Heart right ventricle (tissue), 16 donors: ENCODE measurements around the gene SRSF2. TPM values are rescaled to one million over a fixed set of nuclear protein-coding genes. Genes with fewer than 3 reads are reported as not detected.
A peak's percentile ranks its signal among the peaks of the same experiment; 100 is the strongest.

Experiments used
- ATAC-seq, 8 donors: fragments of 200-7000 bp; cut with Tn5 transposase; one replicate each; pipeline ENCODE4 v1.9.1; 2020; ENCODE audit warnings: mild to moderate bottlenecking in 8 of 8, moderate library complexity in 8 of 8, moderate number of reproducible peaks in 1 of 8
- DNase-seq, 2 donors: peaks; one replicate each; pipeline ENCODE4 v3.0.0-alpha.2; 2020
- H3K27ac ChIP-seq, 10 donors: fragments of 200-600 bp; sonication (generic) in 2 of 10; one replicate each; pipeline versions ENCODE4 v1.5.0 to v1.8.0; 2020 to 2022; ENCODE audit warnings: mild to moderate bottlenecking in 3 of 10
- H3K27me3 ChIP-seq, 7 donors: fragments of 200-600 bp; one replicate each; pipeline ENCODE4 v1.8.0; 2021 to 2022; ENCODE audit warnings: mild to moderate bottlenecking in 2 of 7
- H3K36me3 ChIP-seq, 9 donors: fragments of 200-600 bp; sonication (generic) in 1 of 9; one replicate each; pipeline versions ENCODE4 v1.5.0 to v1.8.0; 2020 to 2022; ENCODE audit warnings: mild to moderate bottlenecking in 2 of 9
- H3K4me1 ChIP-seq, 9 donors: fragments of 200-600 bp; sonication (generic) in 1 of 9; one replicate each; pipeline versions ENCODE4 v1.5.0 to v1.8.0; 2020 to 2022; ENCODE audit warnings: mild to moderate bottlenecking in 4 of 9
- H3K4me3 ChIP-seq, 10 donors: fragments of 200-600 bp; sonication (generic) in 2 of 10; one replicate each; pipeline versions ENCODE4 v1.5.0 to v1.8.0; 2020 to 2022; ENCODE audit warnings: mild to moderate bottlenecking in 7 of 10, moderate library complexity in 2 of 10
- H3K9me3 ChIP-seq, 11 donors: fragments of 200-600 bp in 10 of 11; sonication (generic) in 2 of 11; one replicate each; pipeline versions ENCODE4 v1.5.0 to v1.8.0; 2013 to 2022; ENCODE audit warnings: mild to moderate bottlenecking in 2 of 11, control low read depth in 1 of 11, moderate library complexity in 1 of 11
- WGBS, 2 donors: extraction: QIAGEN DNeasy Blood & Tissue Kit; methylation state at CpG; one replicate each; pipeline ENCODE4 v1.1.7; 2013; ENCODE audit warnings: inconsistent platforms in 1 of 2; 5-methylcytosine and 5-hydroxymethylcytosine counted together
- intact Hi-C, 10 donors: fragments of 100-400 bp; cut with DNase I; formaldehyde crosslinking; loops; one replicate each; pipeline versions ENCODE4 v1.11.1 to v1.14.2; 2022
- polyA plus RNA-seq, 2 donors: library from polyadenylated mRNA; stranded (reverse); fragments of 200-250 nt; gene quantifications; one replicate each; pipeline ENCODE4 v1.2.3, GENCODE V29; 2013
- total RNA-seq, 10 donors: library from RNA; stranded (reverse); fragmentation: NEBNext Ultra II Directional in 3 of 10; extraction: Animal tissue kit (Norgen Biotek cat#: 25700) in 3 of 10; gene quantifications; one replicate each; pipeline versions ENCODE4 v1.2.1 to v1.2.4, GENCODE V29; 2021 to 2023
- TF ChIP-seq, protein P1 (sequence below), 9 donors: fragments of 200-600 bp; sonication (generic) in 2 of 9; IDR thresholded peaks; one replicate each; pipeline versions ENCODE4 v1.5.0 to v1.8.0; 2021 to 2022; ENCODE audit warnings: antibody characterized with exemption in 9 of 9, mild to moderate bottlenecking in 5 of 9, moderate library complexity in 1 of 9
- donor health status: Arrhythmogenic right ventricular cardiomyopathy.
- donor health status: ischemic (EF 13 %, LVEDD 7.1; RV severe dilation, severe dysfunction).
- donor health status: healthy with polysubstance abuse.
- donor health status: DM: no; HTN: yes; CAD: no.
- donor health status: DM: no; HTN: no; CAD: no.
- donor health status: ischemic (EF 25% LVEDD 6.9; RV normal size, moderate dysfunction).
- donor health status: ischemic (EF 25% LVEDD 5.7; RV mildly dilated, moderate dysfunction).
- donor health status: healthy.
- donor health status: DM: yes; HTN: yes; CAD: no.
- donor health status: Ischemic cardiomyopathy.
- donor health status: ischemic (EF 35%, LVEDD 5.7; RV mildly dilated, moderate dysfunction).
- donor health status: nonischemic (EF 11% LVEDD 7.7; RV severe dilation, severe dysfunction).
- donor health status: DM: yes; HTN: yes; CAD: no.
- donor health status: PGD.
- donor health status: ischemic (EF 29% LVEDD 5.4; RV normal size, mild dysfunction).
- donor health status: nonischemic (EF 23%, LVEDD 6.1; RV moderate dilation, normal function).

SRSF2 gene
- total and polyA plus RNA-seq, 12 donors = 58.8 to 109 (median 79.8) TPM

DNA sequence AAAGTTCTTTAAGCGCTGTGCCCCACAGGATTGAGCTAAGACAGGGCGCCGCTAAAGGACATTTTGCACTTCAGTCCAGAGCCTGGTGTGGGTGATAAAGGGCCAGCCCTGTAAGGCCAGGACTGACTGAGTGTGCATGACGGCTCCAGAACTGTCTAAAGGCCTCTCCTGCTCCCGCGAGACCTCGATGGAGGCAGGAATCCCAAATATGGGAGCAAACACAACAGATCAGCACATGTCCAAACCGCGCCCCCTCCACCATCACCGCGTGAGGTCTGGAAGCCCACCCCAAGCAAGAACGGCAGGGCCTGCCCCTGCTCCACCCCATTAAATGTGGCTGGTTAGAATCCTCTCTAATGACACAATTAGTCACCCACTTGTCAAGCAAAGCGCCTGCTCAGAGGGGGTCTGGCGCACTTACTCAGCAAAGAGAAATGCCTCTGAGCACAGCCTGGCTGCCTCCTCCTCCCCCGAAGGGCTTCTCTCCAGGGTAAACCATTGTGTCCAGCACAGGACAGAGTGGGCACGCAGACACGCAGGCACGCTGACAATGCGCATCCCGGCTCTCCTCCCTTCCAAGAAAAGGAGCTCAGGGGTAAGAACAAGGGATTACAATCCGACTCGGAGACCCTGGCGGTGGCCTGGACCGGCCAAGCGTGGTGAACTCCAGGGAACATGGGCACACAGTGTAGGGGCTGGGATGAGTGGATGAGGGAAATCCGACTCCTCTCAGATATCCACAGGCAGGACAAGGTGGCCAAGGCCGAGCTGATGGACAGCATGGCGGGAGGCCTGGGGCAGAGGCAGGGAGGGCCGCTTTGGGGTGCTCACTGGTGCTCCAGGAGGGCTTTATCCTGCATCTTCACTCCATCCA is 27.8 kb downstream of the SRSF2 start:
- Histone ChIP-seq H3K36me3 (peaks cover 0 to 41% (median 6%) of the 10 kb centered on the region in 9 donors), H3K9me3 (no peaks in the 10 kb centered on the region), H3K4me1 (peaks cover 9 to 83% (median 58%) of the 10 kb centered on the region in 9 donors), H3K4me3 (peak overlapping the region; percentile 59 to 85 (median 79)), H3K27me3 (no peaks in the 10 kb centered on the region), H3K27ac (peak overlapping the region; percentile 89 to 98 (median 94))
- ATAC-seq (peak; percentile 77 to 90 (median 84)), DNase-seq (peak; percentile 82 to 91)
- intact Hi-C loops = loop anchor here in 3 of 10 donors (2.0 to 5.0 kb wide), 2 partner anchors 21 to 37 kb away; no protein-coding TSS in a partner anchor
- WGBS, 2 donors = 17 to 19% methylated on average over 29 of the region's 29 CpGs
- TF ChIP-seq, protein P1, sequence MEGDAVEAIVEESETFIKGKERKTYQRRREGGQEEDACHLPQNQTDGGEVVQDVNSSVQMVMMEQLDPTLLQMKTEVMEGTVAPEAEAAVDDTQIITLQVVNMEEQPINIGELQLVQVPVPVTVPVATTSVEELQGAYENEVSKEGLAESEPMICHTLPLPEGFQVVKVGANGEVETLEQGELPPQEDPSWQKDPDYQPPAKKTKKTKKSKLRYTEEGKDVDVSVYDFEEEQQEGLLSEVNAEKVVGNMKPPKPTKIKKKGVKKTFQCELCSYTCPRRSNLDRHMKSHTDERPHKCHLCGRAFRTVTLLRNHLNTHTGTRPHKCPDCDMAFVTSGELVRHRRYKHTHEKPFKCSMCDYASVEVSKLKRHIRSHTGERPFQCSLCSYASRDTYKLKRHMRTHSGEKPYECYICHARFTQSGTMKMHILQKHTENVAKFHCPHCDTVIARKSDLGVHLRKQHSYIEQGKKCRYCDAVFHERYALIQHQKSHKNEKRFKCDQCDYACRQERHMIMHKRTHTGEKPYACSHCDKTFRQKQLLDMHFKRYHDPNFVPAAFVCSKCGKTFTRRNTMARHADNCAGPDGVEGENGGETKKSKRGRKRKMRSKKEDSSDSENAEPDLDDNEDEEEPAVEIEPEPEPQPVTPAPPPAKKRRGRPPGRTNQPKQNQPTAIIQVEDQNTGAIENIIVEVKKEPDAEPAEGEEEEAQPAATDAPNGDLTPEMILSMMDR (IDR thresholded peaks at IDR 0.05) = no peak

DNA sequence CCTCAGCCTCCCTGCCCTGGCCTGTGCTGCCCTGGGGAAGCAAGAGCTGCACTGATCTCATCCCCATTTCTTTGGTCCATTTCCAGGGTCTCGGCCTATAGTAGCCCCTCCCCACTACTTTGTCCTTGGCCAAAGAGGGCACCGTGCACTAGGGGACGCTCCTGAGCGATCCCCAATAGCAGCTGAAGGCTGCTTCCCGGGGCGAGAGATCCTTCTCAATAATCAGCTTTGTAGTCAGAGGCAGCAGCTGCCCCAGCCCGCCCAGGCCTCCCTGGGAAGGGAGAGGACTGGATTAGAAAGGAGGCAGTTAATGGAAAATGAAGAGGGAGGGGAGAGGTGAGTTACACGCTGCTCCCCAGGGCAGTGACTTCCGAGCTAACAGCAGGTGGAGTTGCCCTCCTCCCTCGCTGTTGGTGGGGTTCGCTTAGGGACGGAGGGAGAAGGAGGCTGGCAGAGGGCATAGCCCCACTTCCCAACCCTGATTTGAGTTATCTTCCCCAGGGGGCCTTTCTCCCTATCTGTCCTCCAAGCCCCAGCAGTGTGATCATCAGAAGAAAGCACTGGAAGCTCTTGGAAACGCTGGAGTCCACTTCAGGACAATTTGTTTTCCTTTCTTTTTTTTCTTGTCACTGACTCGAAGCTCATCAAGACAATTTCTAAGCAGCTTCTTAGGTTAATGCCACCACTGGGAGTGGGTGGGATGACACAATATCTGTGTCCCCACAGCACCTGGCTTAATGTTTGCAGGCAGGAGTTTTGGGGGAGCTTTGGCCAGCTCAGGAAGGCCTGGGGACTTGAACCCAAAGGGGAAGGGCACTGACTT is 28.9 kb downstream of the SRSF2 start:
- Histone ChIP-seq H3K4me3 (peak overlapping the region in 9 of 10 donors; percentile 59 to 85 (median 79)), H3K36me3 (peaks cover 0 to 30% (median 0%) of the 10 kb centered on the region in 9 donors), H3K27me3 (no peaks in the 10 kb centered on the region), H3K9me3 (no peaks in the 10 kb centered on the region), H3K27ac (peak overlapping the region; percentile 89 to 98 (median 94)), H3K4me1 (peaks cover 9 to 84% (median 58%) of the 10 kb centered on the region in 9 donors)
- ATAC-seq (peak in 7 of 8 donors; percentile 4 to 28 (median 21)), DNase-seq (no peak)
- intact Hi-C loops = loop anchor here in 3 of 10 donors (2.0 to 5.0 kb wide), 2 partner anchors 19 to 36 kb away; no protein-coding TSS in a partner anchor
- 28 to 30% methylated on average over 14 of the region's 14 CpGs for whole genome bisulfite sequencing, 2 donors
- TF ChIP-seq, protein P1 (IDR thresholded peaks at IDR 0.05) = peak in 8 of 9 donors; percentile 6 to 61 (median 50)

DNA sequence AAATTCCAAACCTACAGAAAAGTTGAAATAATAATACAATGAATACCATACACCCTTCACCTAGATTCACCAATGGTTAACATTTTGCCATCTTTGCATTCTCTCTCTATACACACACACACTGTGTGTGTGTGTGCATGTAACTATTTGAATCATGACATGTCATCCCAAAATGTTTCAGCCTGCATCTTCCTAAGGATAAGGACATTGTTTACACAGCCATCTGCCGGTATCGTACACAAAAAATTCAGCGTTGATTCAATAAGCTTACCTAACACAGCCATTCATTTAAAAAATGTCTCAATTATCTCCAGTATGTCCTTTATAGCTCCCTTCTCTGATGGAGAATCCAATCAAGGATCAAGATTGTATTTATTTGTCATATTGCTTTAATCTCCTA is 30.3 kb downstream of the SRSF2 start:
- Histone ChIP-seq H3K27ac (peak overlapping the region in 5 of 10 donors; percentile 91 to 98 (median 98)), H3K9me3 (no peaks in the 10 kb centered on the region), H3K36me3 (peaks cover 0 to 22% (median 0%) of the 10 kb centered on the region in 9 donors), H3K4me1 (peaks cover 16 to 85% (median 60%) of the 10 kb centered on the region in 9 donors), H3K27me3 (no peaks in the 10 kb centered on the region), H3K4me3 (peak overlapping the region in 1 of 10 donors; percentile 1)
- intact Hi-C loops = loop anchor here in 2 of 10 donors (5.0 kb wide), 1 partner anchor 35 kb away; no protein-coding TSS in a partner anchor
- WGBS, 2 donors = 84 to 87% methylated on average over 3 of the region's 3 CpGs
- DNase-seq (no peak), ATAC-seq (no peak)
- TF ChIP-seq, protein P1 (IDR thresholded peaks at IDR 0.05) = no peak

DNA sequence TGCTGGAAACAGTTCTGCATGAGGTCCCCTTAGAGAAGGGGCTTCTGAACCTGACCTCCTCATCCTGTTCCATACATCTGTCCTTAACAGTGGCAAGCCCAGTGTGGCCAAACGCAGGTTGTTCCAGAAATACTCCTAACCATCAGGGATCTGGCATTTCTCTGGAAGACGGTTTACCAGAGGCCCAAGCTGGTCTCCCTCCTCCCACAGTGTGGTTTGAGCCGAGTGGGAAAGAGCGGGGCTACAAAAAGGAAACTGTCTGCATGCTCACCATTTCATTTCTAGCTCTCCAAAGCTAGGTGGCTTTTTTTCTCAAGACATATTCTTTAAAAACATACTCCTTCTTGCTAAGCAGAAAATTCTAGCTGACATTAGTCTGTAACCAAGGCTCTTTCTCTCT is 32.3 kb downstream of the SRSF2 start:
- no peaks in the 10 kb centered on the region for H3K27me3 ChIP-seq
- ATAC-seq (no peak), DNase-seq (no peak)
- H3K27ac ChIP-seq = peak overlapping the region in 9 of 10 donors; percentile 10 to 74 (median 57)
- intact Hi-C loops = loop anchor here in 2 of 10 donors (5.0 kb wide), 1 partner anchor 33 kb away; no protein-coding TSS in a partner anchor
- no peaks in the 10 kb centered on the region for H3K9me3 ChIP-seq
- WGBS, 2 donors = 19 to 40% methylated on average over 4 of the region's 4 CpGs
- TF ChIP-seq, protein P1 (IDR thresholded peaks at IDR 0.05) = peak in 1 of 9 donors; percentile 4
- no peak overlapping the region for H3K4me3 ChIP-seq
- H3K4me1 ChIP-seq = peaks cover 20 to 92% (median 68%) of the 10 kb centered on the region in 9 donors
- H3K36me3 ChIP-seq = peaks cover 0 to 22% (median 0%) of the 10 kb centered on the region in 9 donors
